ENCODE measurements around the gene NEFH.

DNA sequence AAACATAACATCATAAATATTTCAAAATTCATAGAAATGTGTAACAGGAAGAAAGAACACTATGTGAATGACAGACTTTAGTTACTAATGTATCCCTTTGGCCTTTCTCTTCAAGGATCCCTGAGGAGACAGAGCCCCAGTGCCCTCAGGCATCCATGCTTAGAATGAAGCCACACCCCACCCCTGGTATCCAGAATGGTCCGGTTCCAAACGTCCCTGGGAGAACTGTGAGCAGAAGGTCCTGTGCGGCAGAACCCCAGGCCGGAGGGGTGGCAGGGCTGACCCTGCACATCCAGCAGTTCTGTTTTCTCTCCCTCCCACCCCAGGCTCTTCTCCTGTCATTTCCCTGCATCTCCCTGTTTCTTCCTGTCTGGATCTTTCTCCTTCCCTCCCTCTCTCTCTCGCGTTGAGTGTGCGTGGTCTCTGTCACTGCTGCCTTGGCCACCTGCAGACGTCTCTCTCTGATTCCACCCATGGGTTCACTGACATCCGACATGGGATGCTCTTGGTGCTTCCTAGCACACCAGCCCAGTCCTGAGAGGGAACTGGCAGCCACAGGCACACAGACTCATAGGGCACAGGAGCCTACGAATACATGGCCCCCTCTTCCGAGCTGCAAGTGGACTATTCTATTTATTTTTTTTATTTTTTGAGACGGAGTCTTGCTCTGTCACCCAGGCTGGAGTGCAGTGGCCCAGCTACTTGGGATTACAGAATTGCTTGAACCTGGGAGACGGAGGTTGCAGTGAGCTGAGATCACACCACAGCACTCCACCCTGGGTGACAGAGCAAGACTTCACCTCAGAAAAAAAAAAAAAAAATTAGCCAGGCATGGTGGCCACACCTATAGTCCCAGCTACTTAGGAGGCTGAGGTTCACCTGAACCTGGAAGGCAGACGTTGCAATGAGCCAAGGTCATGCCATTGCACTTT is 35.9 kb upstream of the NEFH start:
- no peak for TF ChIP-seq CTCF (IDR thresholded peaks at IDR 0.05)
- TF ChIP-seq POLR2A (IDR thresholded peaks at IDR 0.05): no peak
